WTC11 (cell line): ENCODE results near the gene PPP2R3C. TPM values are rescaled to one million over a fixed set of nuclear protein-coding genes. Genes with fewer than 3 reads are reported as not detected.
A peak's percentile ranks its signal among the peaks of the same experiment; 100 is the strongest.

Experiments used
- ATAC-seq: fragments of 200-7000 bp; cut with Tn5 transposase; 2 replicates; pipeline ENCODE4 v1.10.0; 2021; ENCODE audit warnings: mild to moderate bottlenecking, moderate library complexity
- CTCF ChIA-PET: fragments of 300-600 bp; sonication (Branson Sonifier 250); formaldehyde crosslinking; loops from one replicate; lab custom pipeline; 2021; ENCODE audit warnings: antibody characterized with exemption; lab: Charles Lee
- POLR2A ChIA-PET: fragments of 350-600 bp; sonication (Branson Sonifier 250); formaldehyde crosslinking; loops from one replicate; lab custom pipeline; 2021; ENCODE audit warnings: antibody characterized with exemption; lab: Charles Lee
- DNase-seq: peaks from one replicate; pipeline ENCODE4 v3.0.0; 2021; ENCODE audit warnings: low spot score
- H3K27ac Mint-ChIP-seq: 2 replicates; pipeline ENCODE4 v1.8.0; 2021; ENCODE audit warnings: mixed read lengths
- H3K27me3 Mint-ChIP-seq: 2 replicates; pipeline ENCODE4 v1.8.0; 2021; ENCODE audit warnings: low read depth, mild to moderate bottlenecking, moderate library complexity, mixed read lengths
- H3K36me3 Mint-ChIP-seq: 2 replicates; pipeline ENCODE4 v1.8.0; 2021; ENCODE audit warnings: mixed read lengths
- H3K4me1 Mint-ChIP-seq: 2 replicates; pipeline ENCODE4 v1.8.0; 2022; ENCODE audit warnings: mixed read lengths
- H3K4me3 Mint-ChIP-seq: 2 replicates; pipeline ENCODE4 v1.8.0; 2021; ENCODE audit warnings: mild to moderate bottlenecking, moderate library complexity, mixed read lengths
- H3K9me3 Mint-ChIP-seq: 2 replicates; pipeline ENCODE4 v1.8.0; 2021; ENCODE audit warnings: mixed read lengths
- CREM ChIP-seq: sonication (generic); formaldehyde crosslinking; IDR thresholded peaks from 2 replicates; pipeline ENCODE4 v1.8.1; 2022; ENCODE audit warnings: mild to moderate bottlenecking, missing genetic modification reagents, moderate library complexity
- ESRRA ChIP-seq: sonication (generic); formaldehyde crosslinking; IDR thresholded peaks from 2 replicates; pipeline ENCODE4 v1.8.1; 2022; ENCODE audit warnings: mild to moderate bottlenecking, missing genetic modification reagents, borderline replicate concordance
- JAZF1 ChIP-seq: fragments of 250-450 bp; sonication (Bioruptor Pico); IDR thresholded peaks from 2 replicates; pipeline ENCODE4 v1.9.0; 2021; ENCODE audit warnings: moderate library complexity, mild to moderate bottlenecking, inconsistent platforms
- MXD4 ChIP-seq: fragments of 250-450 bp; sonication (Bioruptor Pico); IDR thresholded peaks from 2 replicates; pipeline ENCODE4 v1.8.0; 2021; ENCODE audit warnings: mild to moderate bottlenecking, moderate library complexity, borderline replicate concordance
- NR1H2 ChIP-seq: sonication (generic); formaldehyde crosslinking; IDR thresholded peaks from 2 replicates; pipeline ENCODE4 v1.9.0; 2021; ENCODE audit warnings: mild to moderate bottlenecking, moderate library complexity, missing genetic modification reagents
- SMAD4 ChIP-seq: sonication (generic); formaldehyde crosslinking; IDR thresholded peaks from 2 replicates; pipeline ENCODE4 v1.8.0; 2022; ENCODE audit warnings: mild to moderate bottlenecking, missing genetic modification reagents
- ZNF671 ChIP-seq: fragments of 250-450 bp; sonication (Bioruptor Pico); IDR thresholded peaks from 2 replicates; pipeline ENCODE4 v1.8.0; 2021; ENCODE audit warnings: mild to moderate bottlenecking
- total RNA-seq: library from RNA; stranded (reverse); gene quantifications from 3 replicates; pipeline ENCODE4 v1.2.3, GENCODE V29; 2021
- TF ChIP-seq, protein P1 (sequence below): sonication (generic); formaldehyde crosslinking; IDR thresholded peaks from 2 replicates; pipeline ENCODE4 v1.8.0; 2023; ENCODE audit warnings: missing genetic modification reagents, mild to moderate bottlenecking, borderline replicate concordance
- TF ChIP-seq, protein P2 (sequence below): fragments of 250-450 bp; sonication (Bioruptor Pico); IDR thresholded peaks from 2 replicates; pipeline ENCODE4 v1.9.0; 2021; ENCODE audit warnings: mild to moderate bottlenecking
- TF ChIP-seq, protein P3 (sequence below): sonication (generic); formaldehyde crosslinking; IDR thresholded peaks from 2 replicates; pipeline ENCODE4 v1.8.0; 2022; ENCODE audit warnings: mild to moderate bottlenecking, missing genetic modification reagents
- TF ChIP-seq, protein P4 (sequence below): fragments of 250-450 bp; sonication (Bioruptor Pico); conservative IDR thresholded peaks from 2 replicates; pipeline ENCODE4 v1.9.0; 2021; ENCODE audit warnings: mild to moderate bottlenecking
- TF ChIP-seq, protein P5 (sequence below): sonication (generic); formaldehyde crosslinking; IDR thresholded peaks from 2 replicates; pipeline ENCODE4 v1.8.0; 2023; ENCODE audit warnings: missing genetic modification reagents

The PPP2R3C gene
- total RNA-seq, 1 experiment from 2014 or later: 31.6 TPM

DNA sequence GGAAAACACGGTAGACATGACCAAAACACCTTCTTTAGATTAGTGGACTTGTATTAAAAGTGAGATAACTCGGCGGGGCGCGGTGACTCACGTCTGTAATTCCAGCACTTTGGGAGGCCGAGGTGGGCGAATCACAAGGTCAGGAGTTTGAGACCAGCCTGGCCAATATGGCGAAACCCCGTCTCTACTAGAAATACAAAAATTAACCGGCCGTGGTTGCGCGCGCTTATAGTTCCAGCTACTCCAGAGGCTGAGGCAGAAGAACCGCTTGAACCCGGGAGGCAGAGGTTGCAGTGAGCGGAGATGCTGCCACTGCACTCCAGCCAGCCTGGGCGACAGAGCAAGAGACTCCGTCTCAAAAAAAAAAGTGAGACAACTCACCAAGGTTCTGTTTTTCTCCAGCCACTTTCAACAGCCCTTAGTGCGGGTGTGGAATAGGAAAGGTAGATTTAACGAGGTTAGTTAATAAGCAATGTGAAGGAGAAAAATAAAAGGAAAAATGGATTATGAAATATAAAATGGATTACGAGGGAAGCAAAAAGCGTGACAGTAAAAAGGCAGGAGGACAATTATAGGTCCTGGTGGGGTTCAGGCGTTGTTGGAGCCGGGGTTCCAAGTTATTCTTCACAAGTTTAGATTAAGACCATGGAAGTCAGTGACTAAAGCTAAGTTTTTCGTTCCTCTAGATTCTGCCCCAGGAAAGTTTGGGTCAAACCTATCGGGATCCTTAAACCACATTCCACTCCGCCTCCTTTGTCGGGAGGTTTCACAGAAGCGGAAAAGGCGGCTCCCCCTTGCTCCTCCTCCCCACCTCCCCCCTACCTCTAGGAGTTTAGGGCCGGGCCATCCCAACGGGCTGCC, 534 bp downstream of the PPP2R3C start:
- DNase-seq: no peak
- Mint-ChIP-seq H3K4me1 (peaks cover 14% of the 10 kb centered on the region), H3K9me3 (no peaks in the 10 kb centered on the region), H3K4me3 (peak overlapping the region; percentile 98), H3K27me3 (no peaks in the 10 kb centered on the region), H3K27ac (peak overlapping the region; percentile 100), H3K36me3 (peaks cover 13% of the 10 kb centered on the region)
- ChIA-PET POLR2A (interaction anchor here (0.5 to 2.1 kb wide), 5 partner anchors 75 to 430 kb away, joined by 3 to 15 read pairs (median 6); partner anchors contain the start of gene FAM177A1), CTCF (interaction anchor here (1.0 kb wide), 1 partner anchor 14 kb away, joined by 3 read pairs; no protein-coding TSS in a partner anchor)
- no peak for TF ChIP-seq MXD4 (CRISPR knock-in tag)
- TF ChIP-seq, protein P1, sequence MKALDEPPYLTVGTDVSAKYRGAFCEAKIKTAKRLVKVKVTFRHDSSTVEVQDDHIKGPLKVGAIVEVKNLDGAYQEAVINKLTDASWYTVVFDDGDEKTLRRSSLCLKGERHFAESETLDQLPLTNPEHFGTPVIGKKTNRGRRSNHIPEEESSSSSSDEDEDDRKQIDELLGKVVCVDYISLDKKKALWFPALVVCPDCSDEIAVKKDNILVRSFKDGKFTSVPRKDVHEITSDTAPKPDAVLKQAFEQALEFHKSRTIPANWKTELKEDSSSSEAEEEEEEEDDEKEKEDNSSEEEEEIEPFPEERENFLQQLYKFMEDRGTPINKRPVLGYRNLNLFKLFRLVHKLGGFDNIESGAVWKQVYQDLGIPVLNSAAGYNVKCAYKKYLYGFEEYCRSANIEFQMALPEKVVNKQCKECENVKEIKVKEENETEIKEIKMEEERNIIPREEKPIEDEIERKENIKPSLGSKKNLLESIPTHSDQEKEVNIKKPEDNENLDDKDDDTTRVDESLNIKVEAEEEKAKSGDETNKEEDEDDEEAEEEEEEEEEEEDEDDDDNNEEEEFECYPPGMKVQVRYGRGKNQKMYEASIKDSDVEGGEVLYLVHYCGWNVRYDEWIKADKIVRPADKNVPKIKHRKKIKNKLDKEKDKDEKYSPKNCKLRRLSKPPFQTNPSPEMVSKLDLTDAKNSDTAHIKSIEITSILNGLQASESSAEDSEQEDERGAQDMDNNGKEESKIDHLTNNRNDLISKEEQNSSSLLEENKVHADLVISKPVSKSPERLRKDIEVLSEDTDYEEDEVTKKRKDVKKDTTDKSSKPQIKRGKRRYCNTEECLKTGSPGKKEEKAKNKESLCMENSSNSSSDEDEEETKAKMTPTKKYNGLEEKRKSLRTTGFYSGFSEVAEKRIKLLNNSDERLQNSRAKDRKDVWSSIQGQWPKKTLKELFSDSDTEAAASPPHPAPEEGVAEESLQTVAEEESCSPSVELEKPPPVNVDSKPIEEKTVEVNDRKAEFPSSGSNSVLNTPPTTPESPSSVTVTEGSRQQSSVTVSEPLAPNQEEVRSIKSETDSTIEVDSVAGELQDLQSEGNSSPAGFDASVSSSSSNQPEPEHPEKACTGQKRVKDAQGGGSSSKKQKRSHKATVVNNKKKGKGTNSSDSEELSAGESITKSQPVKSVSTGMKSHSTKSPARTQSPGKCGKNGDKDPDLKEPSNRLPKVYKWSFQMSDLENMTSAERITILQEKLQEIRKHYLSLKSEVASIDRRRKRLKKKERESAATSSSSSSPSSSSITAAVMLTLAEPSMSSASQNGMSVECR (CRISPR knock-in tag): no peak
- TF ChIP-seq NR1H2 (CRISPR knock-in tag): no peak
- TF ChIP-seq, protein P2, sequence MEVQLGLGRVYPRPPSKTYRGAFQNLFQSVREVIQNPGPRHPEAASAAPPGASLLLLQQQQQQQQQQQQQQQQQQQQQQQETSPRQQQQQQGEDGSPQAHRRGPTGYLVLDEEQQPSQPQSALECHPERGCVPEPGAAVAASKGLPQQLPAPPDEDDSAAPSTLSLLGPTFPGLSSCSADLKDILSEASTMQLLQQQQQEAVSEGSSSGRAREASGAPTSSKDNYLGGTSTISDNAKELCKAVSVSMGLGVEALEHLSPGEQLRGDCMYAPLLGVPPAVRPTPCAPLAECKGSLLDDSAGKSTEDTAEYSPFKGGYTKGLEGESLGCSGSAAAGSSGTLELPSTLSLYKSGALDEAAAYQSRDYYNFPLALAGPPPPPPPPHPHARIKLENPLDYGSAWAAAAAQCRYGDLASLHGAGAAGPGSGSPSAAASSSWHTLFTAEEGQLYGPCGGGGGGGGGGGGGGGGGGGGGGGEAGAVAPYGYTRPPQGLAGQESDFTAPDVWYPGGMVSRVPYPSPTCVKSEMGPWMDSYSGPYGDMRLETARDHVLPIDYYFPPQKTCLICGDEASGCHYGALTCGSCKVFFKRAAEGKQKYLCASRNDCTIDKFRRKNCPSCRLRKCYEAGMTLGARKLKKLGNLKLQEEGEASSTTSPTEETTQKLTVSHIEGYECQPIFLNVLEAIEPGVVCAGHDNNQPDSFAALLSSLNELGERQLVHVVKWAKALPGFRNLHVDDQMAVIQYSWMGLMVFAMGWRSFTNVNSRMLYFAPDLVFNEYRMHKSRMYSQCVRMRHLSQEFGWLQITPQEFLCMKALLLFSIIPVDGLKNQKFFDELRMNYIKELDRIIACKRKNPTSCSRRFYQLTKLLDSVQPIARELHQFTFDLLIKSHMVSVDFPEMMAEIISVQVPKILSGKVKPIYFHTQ (CRISPR knock-in tag): no peak
- TF ChIP-seq, protein P3, sequence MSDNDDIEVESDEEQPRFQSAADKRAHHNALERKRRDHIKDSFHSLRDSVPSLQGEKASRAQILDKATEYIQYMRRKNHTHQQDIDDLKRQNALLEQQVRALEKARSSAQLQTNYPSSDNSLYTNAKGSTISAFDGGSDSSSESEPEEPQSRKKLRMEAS: no peak
- no peak for TF ChIP-seq ZNF671 (CRISPR knock-in tag)
- no peak for TF ChIP-seq JAZF1 (CRISPR knock-in tag)
- TF ChIP-seq CREM (CRISPR knock-in tag): no peak
- TF ChIP-seq, protein P4, sequence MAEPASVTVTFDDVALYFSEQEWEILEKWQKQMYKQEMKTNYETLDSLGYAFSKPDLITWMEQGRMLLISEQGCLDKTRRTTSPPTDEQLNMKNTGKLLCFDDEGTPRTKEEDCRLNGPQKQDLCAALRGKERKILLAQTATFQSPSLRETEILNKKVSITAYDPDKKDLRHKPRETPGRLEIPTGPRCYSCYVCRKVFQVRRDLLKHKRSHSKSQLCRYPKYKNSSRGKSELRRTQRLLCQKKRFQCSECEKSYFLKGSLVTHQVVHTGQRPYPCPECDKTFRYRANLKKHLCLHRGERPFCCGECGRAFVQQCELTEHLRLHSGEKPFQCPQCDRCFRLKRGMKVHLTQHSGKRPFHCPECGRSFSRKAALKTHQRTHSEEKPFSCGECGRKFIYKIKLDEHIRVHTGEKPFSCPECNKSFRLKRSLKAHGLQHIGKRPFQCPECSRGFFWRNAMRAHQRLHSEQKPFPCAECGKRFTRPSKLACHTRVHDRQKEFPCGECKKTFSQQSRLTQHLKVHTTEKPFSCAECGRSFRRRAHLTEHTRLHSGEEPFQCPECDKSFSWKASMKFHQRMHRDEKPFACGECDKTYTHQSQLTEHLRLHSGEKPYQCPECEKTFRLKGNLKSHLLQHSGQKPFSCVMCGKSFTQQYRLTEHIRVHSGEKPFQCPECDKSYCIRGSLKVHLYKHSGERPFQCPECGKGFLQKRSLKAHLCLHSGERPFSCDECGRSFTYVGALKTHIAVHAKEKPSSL: no peak
- TF ChIP-seq ESRRA (CRISPR knock-in tag): no peak
- no peak for ATAC-seq

DNA sequence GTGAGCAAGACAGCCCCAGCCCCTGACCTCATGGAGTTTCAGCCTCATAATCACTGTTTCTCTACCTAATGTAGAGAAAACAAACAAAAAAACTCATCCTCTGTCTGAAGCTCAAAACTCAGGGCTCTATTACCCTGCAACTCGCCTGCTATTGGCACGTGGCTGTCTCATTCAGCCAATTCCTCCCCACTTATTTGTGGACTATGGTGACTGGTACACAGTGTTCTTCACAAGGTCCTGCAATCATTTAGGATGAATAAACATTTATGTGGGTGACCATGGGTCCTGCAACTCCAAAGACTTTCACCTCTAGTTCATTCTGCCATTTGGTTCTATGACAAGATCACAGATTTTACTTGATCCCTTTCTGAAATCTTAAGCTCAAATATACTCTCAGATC, 4.7 kb downstream of the PPP2R3C start:
- POLR2A ChIA-PET: no interaction called here
- CTCF ChIA-PET: no interaction called here

More for the DNA sequence above, 4.7 kb downstream of the PPP2R3C start:
- H3K27ac Mint-ChIP-seq: peak overlapping the region; percentile 63
- ATAC-seq (no peak), DNase-seq (no peak)
- no peaks in the 10 kb centered on the region for H3K27me3 Mint-ChIP-seq
- peaks cover 8% of the 10 kb centered on the region for H3K9me3 Mint-ChIP-seq
- peaks cover 21% of the 10 kb centered on the region for H3K4me1 Mint-ChIP-seq
- no peak overlapping the region for H3K4me3 Mint-ChIP-seq
- TF ChIP-seq, protein P5, sequence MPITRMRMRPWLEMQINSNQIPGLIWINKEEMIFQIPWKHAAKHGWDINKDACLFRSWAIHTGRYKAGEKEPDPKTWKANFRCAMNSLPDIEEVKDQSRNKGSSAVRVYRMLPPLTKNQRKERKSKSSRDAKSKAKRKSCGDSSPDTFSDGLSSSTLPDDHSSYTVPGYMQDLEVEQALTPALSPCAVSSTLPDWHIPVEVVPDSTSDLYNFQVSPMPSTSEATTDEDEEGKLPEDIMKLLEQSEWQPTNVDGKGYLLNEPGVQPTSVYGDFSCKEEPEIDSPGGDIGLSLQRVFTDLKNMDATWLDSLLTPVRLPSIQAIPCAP (CRISPR knock-in tag): no peak
- TF ChIP-seq SMAD4 (CRISPR knock-in tag): no peak
- peaks cover 38% of the 10 kb centered on the region for H3K36me3 Mint-ChIP-seq
